Activated CD8-positive, alpha-beta memory T cell treated with anti-CD3 and anti-CD28 coated beads, Interleukin-2, amount 50 U/mL, for 48 hours (primary cell): ENCODE measurements around the gene PTPRN2.
"Not testable (repeated sequence)": the region's sequence is repeated elsewhere in the genome, so short reads cannot be mapped to it uniquely, and the experiment has no call there.

Experiments
- DNase-seq: peaks from one replicate; pipeline ENCODE4 v3.0.0-alpha.2; 2020

PTPRN2 gene

GRCh38 chr7:158530800-158531609, 56.6 kb downstream of the PTPRN2 start:
- DNase-seq = no peak

GRCh38 chr7:158529181-158530096, 58.2 kb downstream of the PTPRN2 start:
- no peak for DNase-seq

DNA sequence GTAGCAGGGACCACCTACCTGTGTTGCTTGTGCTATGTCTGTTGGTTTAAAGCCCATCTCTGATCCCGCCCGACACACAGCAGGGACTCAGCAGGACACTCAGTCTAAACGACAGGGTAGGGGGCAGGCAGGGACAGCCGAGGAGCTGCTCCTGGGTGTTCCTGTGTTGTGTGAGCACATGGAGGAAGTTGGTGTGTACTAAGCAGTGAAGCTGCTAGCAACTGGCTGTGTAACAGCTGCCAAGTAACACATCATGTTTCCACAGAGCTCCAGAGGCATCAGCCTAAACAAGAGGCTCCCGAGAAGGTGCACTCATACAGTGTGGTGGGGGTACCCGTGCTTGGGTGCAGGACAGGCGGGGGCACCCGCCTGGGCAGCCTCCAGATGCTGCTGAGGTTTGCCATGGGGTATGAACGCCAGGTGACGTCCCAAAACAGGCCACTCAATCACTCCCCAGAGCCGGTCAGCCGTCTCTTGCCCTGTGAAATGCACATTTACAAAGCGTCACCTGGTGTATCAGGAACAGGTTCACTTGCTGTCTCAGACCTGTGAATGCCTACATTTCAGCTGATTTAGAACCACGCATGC, 59.6 kb downstream of the PTPRN2 start:
- no peak for DNase-seq

- no peak for DNase-seq
Observed at GRCh38 chr7:158527495-158527894, 60.1 kb downstream of the PTPRN2 start.

DNA sequence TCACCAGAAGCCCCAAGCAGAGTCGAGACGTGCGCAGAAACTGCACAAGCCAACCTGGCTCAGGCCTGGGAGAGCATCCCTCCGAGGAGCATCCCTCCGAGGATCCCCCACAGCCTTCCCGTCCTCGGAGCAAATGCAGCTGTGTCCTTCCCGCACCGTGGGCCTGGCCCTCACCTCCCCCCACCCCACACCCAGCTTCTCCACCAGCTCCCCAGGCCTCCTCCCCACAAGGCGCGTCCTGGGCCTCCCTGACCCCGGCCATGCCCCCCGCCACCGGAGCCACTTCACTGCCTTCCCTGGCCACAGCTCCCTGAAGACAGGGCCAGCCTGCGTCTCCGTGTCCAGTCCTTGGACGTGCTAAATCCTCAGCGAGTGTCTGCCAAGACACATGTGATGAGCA, 60.6 kb downstream of the PTPRN2 start:
- no peak for DNase-seq

DNA sequence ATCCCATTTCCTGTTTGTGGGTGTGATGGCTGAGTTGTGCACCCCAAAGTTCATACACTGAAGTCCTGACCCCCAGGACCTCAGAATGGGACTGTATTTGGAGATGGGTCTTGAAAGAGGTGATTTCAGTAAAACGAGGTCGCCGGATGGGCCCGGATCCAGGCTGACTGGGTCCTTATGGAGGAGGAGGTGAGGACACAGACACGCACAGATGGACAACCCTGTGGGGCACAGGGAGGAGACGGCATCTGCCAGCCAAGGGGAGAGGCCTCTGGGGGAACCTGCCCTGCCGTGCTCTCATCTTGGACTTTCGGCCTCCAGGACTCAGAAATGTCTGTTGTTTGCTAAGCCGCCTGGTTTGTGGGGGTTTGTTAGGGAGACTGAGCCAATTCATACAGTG, 61.1 kb downstream of the PTPRN2 start:
- DNase-seq = no peak

- DNase-seq = no peak
Observed at GRCh38 chr7:158525648-158526484, 61.8 kb downstream of the PTPRN2 start.

GRCh38 chr7:158524749-158525635, 62.6 kb downstream of the PTPRN2 start:
- DNase-seq = no peak

- DNase-seq = not testable (repeated sequence)
Observed at GRCh38 chr7:158524286-158524685, 63.3 kb downstream of the PTPRN2 start.

GRCh38 chr7:158523877-158524276, 63.7 kb downstream of the PTPRN2 start:
- DNase-seq = not testable (repeated sequence)

GRCh38 chr7:158523165-158523856, 64.3 kb downstream of the PTPRN2 start:
- not testable (repeated sequence) for DNase-seq

- not testable (repeated sequence) for DNase-seq
Observed at GRCh38 chr7:158521795-158522194, 65.8 kb downstream of the PTPRN2 start.

GRCh38 chr7:158520825-158521224, 66.8 kb downstream of the PTPRN2 start:
- DNase-seq = no peak

- no peak for DNase-seq
Observed at GRCh38 chr7:158519633-158520174, 67.9 kb downstream of the PTPRN2 start.

DNA sequence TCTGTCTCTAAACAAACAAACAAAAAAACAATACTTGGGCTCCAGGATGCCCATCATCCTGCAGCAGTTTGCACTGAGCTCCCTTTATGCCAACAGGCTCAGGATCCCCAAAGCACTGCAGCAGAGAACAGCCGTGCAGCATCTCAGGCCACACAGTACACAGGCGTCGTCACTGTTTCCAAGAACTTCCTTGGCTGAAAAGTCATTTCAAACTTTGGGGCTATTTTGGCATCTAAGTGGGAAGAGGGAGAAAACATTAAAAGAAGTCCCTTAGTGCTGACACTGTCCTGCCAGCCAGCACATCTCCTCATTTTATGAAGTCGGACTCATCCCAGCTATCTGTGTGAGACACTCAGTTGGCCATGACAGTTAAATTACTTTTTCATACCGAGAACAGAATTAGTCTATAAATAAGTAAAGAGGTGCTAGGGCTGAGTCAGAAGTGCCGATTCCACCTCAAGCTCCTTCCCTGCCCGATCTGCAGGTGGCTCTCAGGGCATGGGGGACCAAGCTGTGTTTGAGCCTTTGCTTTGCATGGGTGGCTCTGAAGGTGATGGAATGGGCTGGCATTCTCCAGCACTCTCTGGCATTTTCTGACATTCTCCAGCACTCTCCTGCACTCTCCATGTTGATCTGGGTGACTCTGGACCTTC, 68.5 kb downstream of the PTPRN2 start:
- DNase-seq = no peak

- DNase-seq = no peak
Observed at GRCh38 chr7:158517571-158517970, 70.1 kb downstream of the PTPRN2 start.

- DNase-seq = no peak
Observed at GRCh38 chr7:158517072-158517471, 70.6 kb downstream of the PTPRN2 start.

- DNase-seq = no peak
Observed at GRCh38 chr7:158516524-158516923, 71.1 kb downstream of the PTPRN2 start.

- no peak for DNase-seq
Observed at GRCh38 chr7:158512869-158513268, 74.8 kb downstream of the PTPRN2 start.

DNA sequence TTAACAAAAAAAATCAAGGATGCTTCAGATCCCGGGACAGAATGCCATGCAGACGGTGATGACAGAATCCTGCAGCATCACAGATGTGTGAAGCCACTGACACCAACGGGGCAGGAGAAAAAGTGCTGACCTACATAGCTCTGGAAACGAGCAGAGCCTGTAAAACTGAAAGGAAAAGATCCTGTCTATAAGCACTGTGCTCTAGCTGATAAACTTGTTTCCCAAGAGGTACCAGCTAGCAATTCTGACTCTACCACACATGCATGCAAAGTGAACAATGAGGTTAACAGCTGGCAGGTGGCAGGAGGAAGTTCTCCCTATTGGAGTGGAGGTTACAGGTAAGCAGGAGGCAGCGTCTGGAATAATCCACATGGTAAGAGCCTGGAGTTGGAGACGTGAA, 75.6 kb downstream of the PTPRN2 start:
- no peak for DNase-seq
